K562 (cell line): ENCODE results near the gene PADI1. TPM values are rescaled to one million over a fixed set of nuclear protein-coding genes. Genes with fewer than 3 reads are reported as not detected.

Experiments
- ARID2 ChIP-seq: fragments of 450-650 bp; IDR thresholded peaks from 2 replicates; pipeline ENCODE4 v1.6.1; 2017; ENCODE audit warnings: antibody characterized with exemption, mild to moderate bottlenecking
- BMI1 ChIP-seq: fragments of 150-350 bp; IDR thresholded peaks from 2 replicates; pipeline ENCODE4 v1.6.1; 2014; ENCODE audit warnings: low read length
- CBX2 ChIP-seq: fragments of 200-600 bp; sonication (generic); IDR thresholded peaks from one replicate; pipeline ENCODE4 v1.6.1; 2012; ENCODE audit warnings: mild to moderate bottlenecking, low read length, inconsistent platforms; ENCODE audit not compliant: insufficient read depth, poor library complexity, severe bottlenecking
- FOXP1 ChIP-seq: sonication (generic); formaldehyde crosslinking; IDR thresholded peaks from 2 replicates; pipeline ENCODE4 v1.8.0; 2022; ENCODE audit warnings: mild to moderate bottlenecking, missing genetic modification reagents
- HDAC3 ChIP-seq: fragments of 450-650 bp; IDR thresholded peaks from 2 replicates; pipeline ENCODE4 v1.6.1; 2018; ENCODE audit warnings: borderline replicate concordance, mild to moderate bottlenecking, moderate library complexity; ENCODE audit not compliant: partially characterized antibody
- KLF1 ChIP-seq: fragments of 450-650 bp; IDR thresholded peaks from 2 replicates; pipeline ENCODE4 v1.6.1; 2016; ENCODE audit warnings: missing genetic modification characterization, missing compliant biosample characterization
- KLF6 ChIP-seq: fragments of 250-450 bp; sonication (Bioruptor Pico); IDR thresholded peaks from 2 replicates; pipeline ENCODE4 v1.4.0; 2020; ENCODE audit warnings: mild to moderate bottlenecking, moderate library complexity, borderline replicate concordance
- L3MBTL2 ChIP-seq: fragments of 450-650 bp; IDR thresholded peaks from 2 replicates; pipeline ENCODE4 v1.6.1; 2016; ENCODE audit warnings: mild to moderate bottlenecking, moderate library complexity
- NFIC ChIP-seq: fragments of 450-650 bp; IDR thresholded peaks from 2 replicates; pipeline ENCODE4 v1.6.1; 2017; ENCODE audit warnings: mild to moderate bottlenecking, inconsistent platforms
- PHF20 ChIP-seq: fragments of 450-650 bp; IDR thresholded peaks from 2 replicates; pipeline ENCODE4 v1.6.1; 2018; ENCODE audit not compliant: partially characterized antibody
- SIN3B ChIP-seq: fragments of 450-650 bp; IDR thresholded peaks from 2 replicates; pipeline ENCODE4 v1.6.1; 2017; ENCODE audit warnings: low read depth, mild to moderate bottlenecking, moderate library complexity
- SP1 ChIP-seq: sonication (generic); formaldehyde crosslinking; IDR thresholded peaks from 2 replicates; pipeline ENCODE4 v1.8.1; 2022; ENCODE audit warnings: mild to moderate bottlenecking, missing genetic modification reagents
- SREBF1 ChIP-seq: fragments of 150-350 bp; IDR thresholded peaks from 2 replicates; pipeline ENCODE4 v1.6.1; 2014; ENCODE audit warnings: antibody characterized with exemption, low read depth, low read length, borderline replicate concordance
- TARDBP ChIP-seq: fragments of 450-650 bp; IDR thresholded peaks from 2 replicates; pipeline ENCODE4 v1.6.1; 2016
- TEAD2 ChIP-seq: fragments of 450-650 bp; IDR thresholded peaks from 2 replicates; pipeline ENCODE4 v1.6.1; 2016; ENCODE audit warnings: missing genetic modification characterization, control low read depth, missing compliant biosample characterization
- TOE1 ChIP-seq, 2 experiments: fragments of 450-650 bp in 1 of 2; sonication (generic) in 1 of 2; formaldehyde crosslinking in 1 of 2; IDR thresholded peaks; 2 replicates each; pipeline versions ENCODE4 v1.7.1 to v1.8.0; 2016 to 2022; ENCODE audit warnings: borderline replicate concordance in 2 of 2, mild to moderate bottlenecking in 2 of 2, antibody characterized with exemption in 1 of 2, inconsistent platforms in 1 of 2, low read depth in 1 of 2, missing genetic modification reagents in 1 of 2, moderate library complexity in 1 of 2
- USF2 ChIP-seq: sonication (generic); formaldehyde crosslinking; IDR thresholded peaks from 2 replicates; pipeline ENCODE4 v1.5.0; 2020; ENCODE audit warnings: missing genetic modification reagents
- XRCC5 ChIP-seq: fragments of 200-400 bp; formaldehyde crosslinking; IDR thresholded peaks from 2 replicates; pipeline ENCODE4 v1.6.1; 2017; ENCODE audit warnings: low read depth, mild to moderate bottlenecking, low read length
- ZBTB7A ChIP-seq: IDR thresholded peaks from 2 replicates; pipeline ENCODE4 v1.6.1; 2011; ENCODE audit warnings: low read depth, mild to moderate bottlenecking, low read length, moderate library complexity, borderline replicate concordance; ENCODE audit not compliant: control insufficient read depth
- ZNF263 ChIP-seq: sonication (generic); formaldehyde crosslinking; IDR thresholded peaks from 2 replicates; pipeline ENCODE4 v1.8.0; 2022; ENCODE audit warnings: mild to moderate bottlenecking, missing genetic modification reagents, borderline replicate concordance
- ZNF586 ChIP-seq: fragments of 450-650 bp; formaldehyde crosslinking; conservative IDR thresholded peaks from 2 replicates; pipeline ENCODE4 v1.4.0; 2020; ENCODE audit warnings: mild to moderate bottlenecking, moderate library complexity
- ZNF75A ChIP-seq: fragments of 450-650 bp; formaldehyde crosslinking; IDR thresholded peaks from 2 replicates; pipeline ENCODE4 v1.4.0; 2020; ENCODE audit warnings: mild to moderate bottlenecking
- polyA plus RNA-seq, 8 experiments: library from polyadenylated mRNA; depleted of rRNA in 4 of 8; stranded (reverse) in 5 of 8; unstranded in 3 of 8; fragments of >200 nt; fragmentation: Nextera tagmentation in 2 of 8; fragmentation: Illumina TruSeq in 1 of 8; extraction: Ambion mirVana in 2 of 8; extraction: Trizol in 1 of 8; gene quantifications; 2 replicates each; pipeline versions ENCODE4 v1.2.1 to v1.2.3, GENCODE V29; 2011 to 2014; ENCODE audit warnings: inconsistent platforms in 1 of 8, missing spikeins in 1 of 8
- total RNA-seq, 7 experiments: library from RNA; depleted of rRNA in 6 of 7; stranded (reverse); fragments of >200 nt in 6 of 7; fragmentation: Illumina TruSeq in 2 of 7; extraction: Trizol in 2 of 7; gene quantifications; 2 replicates each; pipeline versions ENCODE4 v1.2.1 to v1.2.3, GENCODE V29; 2011 to 2021; ENCODE audit warnings: low replicate concordance in 1 of 7
- TF ChIP-seq, protein P1 (sequence below): fragments of 450-650 bp; IDR thresholded peaks from 2 replicates; pipeline ENCODE4 v1.6.1; 2016; ENCODE audit warnings: antibody characterized with exemption

Gene PADI1
- total and polyA plus RNA-seq, 9 of the 15 experiments (the other 6 are each of a cell fraction or from before 2014, with no cell fraction given) = not detected

DNA sequence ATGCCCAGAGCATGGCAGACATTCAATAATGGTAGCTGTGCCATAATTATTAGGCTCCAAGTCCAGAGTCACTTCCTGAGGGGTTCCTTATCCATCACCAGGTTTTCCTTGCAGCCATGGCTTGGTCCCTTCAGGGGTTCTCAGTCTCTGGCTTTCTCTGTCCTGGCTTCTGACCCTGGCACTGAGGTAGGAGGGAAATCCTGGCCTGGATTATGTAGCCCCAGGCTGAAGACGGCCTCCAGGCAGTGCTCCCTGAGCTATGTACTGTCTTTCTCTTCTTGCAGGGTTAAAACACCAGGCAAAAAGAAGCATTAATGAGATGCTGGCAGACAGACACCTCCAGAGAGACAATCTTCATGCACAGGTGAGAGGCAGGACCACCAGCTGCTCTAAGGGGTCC is 34.5 kb downstream of the PADI1 start (continued):
- TF ChIP-seq SREBF1 (no peak), ARID2 (no peak), SIN3B (no peak), KLF1 (tag) (no peak), XRCC5 (0 out of 2 replicates have a peak, but pooled peaks have one; percentile 52), ZBTB7A (no peak), CBX2 (no peak), ZNF263 (peak; percentile 81; the same call in 1 of the 2 replicates), ZNF75A (CRISPR knock-in tag) (no peak), L3MBTL2 (no peak), KLF6 (no peak), BMI1 (no peak), TOE1 (IDR thresholded peaks at IDR 0.05; ENCODE audit: borderline replicate concordance) (peak; percentile 75; the same call in 1 of the 2 replicates), TOE1 (CRISPR knock-in tag; IDR thresholded peaks at IDR 0.05; ENCODE audit: borderline replicate concordance, low read depth) (no peak), SP1 (CRISPR knock-in tag) (no peak), HDAC3 (peak; percentile 75), TEAD2 (tag) (no peak), TARDBP (no peak), NFIC (no peak), ZNF586 (CRISPR knock-in tag) (no peak), PHF20 (no peak), FOXP1 (CRISPR knock-in tag) (no peak), USF2 (CRISPR knock-in tag) (no peak)
- TF ChIP-seq, protein P1, sequence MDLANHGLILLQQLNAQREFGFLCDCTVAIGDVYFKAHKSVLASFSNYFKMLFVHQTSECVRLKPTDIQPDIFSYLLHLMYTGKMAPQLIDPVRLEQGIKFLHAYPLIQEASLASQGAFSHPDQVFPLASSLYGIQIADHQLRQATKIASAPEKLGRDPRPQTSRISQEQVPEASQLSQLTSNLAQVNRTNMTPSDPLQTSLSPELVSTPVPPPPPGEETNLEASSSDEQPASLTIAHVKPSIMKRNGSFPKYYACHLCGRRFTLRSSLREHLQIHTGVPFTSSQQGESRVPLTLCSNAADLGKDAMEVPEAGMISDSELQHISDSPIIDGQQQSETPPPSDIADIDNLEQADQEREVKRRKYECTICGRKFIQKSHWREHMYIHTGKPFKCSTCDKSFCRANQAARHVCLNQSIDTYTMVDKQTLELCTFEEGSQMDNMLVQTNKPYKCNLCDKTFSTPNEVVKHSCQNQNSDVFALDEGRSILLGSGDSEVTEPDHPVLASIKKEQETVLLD = no peak
